GM12878 (cell line): ENCODE results near the gene VPS52. TPM values are rescaled to one million over a fixed set of nuclear protein-coding genes. Genes with fewer than 3 reads are reported as not detected.

Experiments
- ATAC-seq: fragments of 200-7000 bp; cut with Tn5 transposase; 3 replicates; pipeline ENCODE4 v1.9.1; 2020; ENCODE audit warnings: mild to moderate bottlenecking, moderate library complexity
- BruUV-seq: library from RNA; stranded (reverse); fragments of 400-500 nt; replicated peaks from 2 replicates; lab custom pipeline; 2021; lab: Mats Ljungman, UMichigan
- CTCF ChIA-PET: fragments of 300-600 bp; sonication (Branson Sonifier 250); formaldehyde crosslinking; extraction: SDS; loops from one replicate; lab custom pipeline; 2021; ENCODE audit warnings: inconsistent platforms; lab: Yijun Ruan, JAX
- POLR2A ChIA-PET: fragments of 350-600 bp; formaldehyde crosslinking; extraction: SDS; loops from one replicate; lab custom pipeline; 2021; ENCODE audit warnings: inconsistent platforms; lab: Charles Lee
- RAD21 ChIA-PET: fragments of 300-600 bp; sonication (Branson Sonifier 250); formaldehyde crosslinking; loops from one replicate; lab custom pipeline; 2023; ENCODE audit warnings: antibody characterized with exemption; ENCODE audit not compliant: unreplicated experiment; lab: Charles Lee
- SMC1A ChIA-PET: fragments of 300-600 bp; sonication (Branson Sonifier 250); formaldehyde crosslinking; loops from one replicate; lab custom pipeline; 2023; ENCODE audit not compliant: unreplicated experiment, uncharacterized antibody; lab: Charles Lee
- DNase-seq: peaks from one replicate; pipeline ENCODE4 v3.0.0-alpha.2; 2011; ENCODE audit warnings: low read depth, low spot score
- FAIRE-seq: peaks from 3 replicates; lab custom pipeline; 2011; peaks lifted over from hg19 to GRCh38; lab: Jason Lieb, UNC
- H2AFZ ChIP-seq: 2 replicates; pipeline ENCODE4 v1.6.0; 2011; ENCODE audit warnings: low read depth, low read length, control low read depth; ENCODE audit not compliant: control insufficient read depth
- H3K27ac ChIP-seq: 2 replicates; pipeline ENCODE4 v1.5.1; 2011; ENCODE audit warnings: control low read depth; ENCODE audit not compliant: control insufficient read depth, insufficient read depth
- H3K27me3 ChIP-seq, 2 experiments: replicated peaks in 1 of 2; 2 replicates each; pipeline versions ENCODE4 v1.6.0 to v1.6.1; 2011; ENCODE audit warnings: low read length in 1 of 2; ENCODE audit not compliant: control insufficient read depth in 2 of 2, insufficient read depth in 2 of 2
- H3K36me3 ChIP-seq, 2 experiments: 2 replicates each; pipeline ENCODE4 v1.5.1; 2011; ENCODE audit warnings: low read length in 1 of 2; ENCODE audit not compliant: control insufficient read depth in 2 of 2, insufficient read depth in 2 of 2
- H3K4me1 ChIP-seq: 2 replicates; pipeline ENCODE4 v1.6.1; 2011; ENCODE audit warnings: mild to moderate bottlenecking, low read length, moderate library complexity, mixed read lengths; ENCODE audit not compliant: control insufficient read depth, insufficient read depth
- H3K4me2 ChIP-seq: 2 replicates; pipeline ENCODE4 v1.6.0; 2011; ENCODE audit warnings: control low read depth; ENCODE audit not compliant: control insufficient read depth, insufficient read depth
- H3K4me3 ChIP-seq: fragments of 200-600 bp; sonication (generic); 2 replicates; pipeline ENCODE4 v1.5.1; 2016
- H3K79me2 ChIP-seq: 2 replicates; pipeline ENCODE4 v1.6.0; 2011; ENCODE audit warnings: low read length; ENCODE audit not compliant: control insufficient read depth, insufficient read depth
- H3K9ac ChIP-seq: 2 replicates; pipeline ENCODE4 v1.8.0; 2011; ENCODE audit warnings: low read length, control low read depth, mixed read lengths; ENCODE audit not compliant: control insufficient read depth, insufficient read depth
- H3K9me3 ChIP-seq: replicated peaks from 3 replicates; pipeline ENCODE4 v1.5.1; 2011; ENCODE audit warnings: mild to moderate bottlenecking, low read length; ENCODE audit not compliant: control insufficient read depth, insufficient read depth
- H4K20me1 ChIP-seq: 2 replicates; pipeline ENCODE4 v1.6.0; 2011; ENCODE audit not compliant: control insufficient read depth, insufficient read depth
- BACH1 ChIP-seq: fragments of 450-650 bp; IDR thresholded peaks from 2 replicates; pipeline ENCODE4 v1.6.1; 2017; ENCODE audit warnings: mild to moderate bottlenecking, borderline replicate concordance
- BRCA1 ChIP-seq: IDR thresholded peaks from 2 replicates; pipeline ENCODE4 v1.6.1; 2011; ENCODE audit warnings: low read depth, low read length, improper control_type of control experiment
- MEF2B ChIP-seq: fragments of 450-650 bp; IDR thresholded peaks from 2 replicates; pipeline ENCODE4 v1.6.1; 2018; ENCODE audit warnings: mild to moderate bottlenecking, moderate library complexity; ENCODE audit not compliant: partially characterized antibody, poor library complexity, severe bottlenecking
- PAX5 ChIP-seq: IDR thresholded peaks from 2 replicates; pipeline ENCODE4 v1.6.1; 2011; ENCODE audit warnings: low read depth, low read length, borderline replicate concordance
- PML ChIP-seq: IDR thresholded peaks from 2 replicates; pipeline ENCODE4 v1.6.1; 2012; ENCODE audit warnings: low read length, inconsistent platforms
- RAD21 ChIP-seq: IDR thresholded peaks from 2 replicates; pipeline ENCODE4 v1.6.1; 2011; ENCODE audit warnings: mild to moderate bottlenecking, low read depth, low read length, moderate library complexity; ENCODE audit not compliant: insufficient read depth
- RELA ChIP-seq: fragments of 450-650 bp; IDR thresholded peaks from 2 replicates; pipeline ENCODE4 v1.8.0; 2014; ENCODE audit warnings: borderline replicate concordance; ENCODE audit not compliant: partially characterized antibody
- SIN3A ChIP-seq: IDR thresholded peaks from 2 replicates; pipeline ENCODE4 v1.6.1; 2012; ENCODE audit warnings: low read depth, low read length, improper control_type of control experiment
- SMC3 ChIP-seq: IDR thresholded peaks from 2 replicates; pipeline ENCODE4 v1.6.1; 2011; ENCODE audit warnings: low read length, improper control_type of control experiment, borderline replicate concordance
- SUPT20H ChIP-seq: IDR thresholded peaks from 2 replicates; pipeline ENCODE4 v1.6.1; 2011; ENCODE audit warnings: low read depth, mild to moderate bottlenecking, low read length, moderate library complexity, borderline replicate concordance; ENCODE audit not compliant: control insufficient read depth
- WRNIP1 ChIP-seq: IDR thresholded peaks from 2 replicates; pipeline ENCODE4 v1.6.1; 2011; ENCODE audit warnings: low read depth, low read length, improper control_type of control experiment, borderline replicate concordance
- in situ Hi-C: fragments of 300-500 bp; cut with MboI; formaldehyde crosslinking; loops from 9 replicates; pipeline ENCODE4 v1.14.3; 2018; ENCODE audit warnings: mixed read lengths
- intact Hi-C: fragments of 100-400 bp; cut with micrococcal nuclease; formaldehyde crosslinking; loops from one replicate; pipeline ENCODE4 v1.14.2; 2022; ENCODE audit not compliant: unreplicated experiment
- polyA plus RNA-seq, 11 experiments: library from polyadenylated mRNA; depleted of rRNA in 4 of 11; unstranded in 6 of 11; stranded (reverse) in 5 of 11; fragments of >200 nt; fragmentation: Nextera tagmentation in 4 of 11; fragmentation: Illumina TruSeq in 1 of 11; extraction: Ambion mirVana in 4 of 11; extraction: Trizol in 1 of 11; gene quantifications; 1 replicate in 1 of 11; 2 replicates in 10 of 11; pipeline versions ENCODE4 v1.2.1 to v1.2.3, GENCODE V29; 2011 to 2016; ENCODE audit warnings: inconsistent platforms in 2 of 11, missing spikeins in 2 of 11, low read depth in 1 of 11
- total RNA-seq, 4 experiments: library from RNA; depleted of rRNA in 3 of 4; stranded (reverse); fragments of >200 nt in 3 of 4; fragmentation: Illumina TruSeq in 1 of 4; extraction: Trizol in 1 of 4; gene quantifications; 2 replicates each; pipeline versions ENCODE4 v1.2.1 to v1.2.3, GENCODE V29; 2013 to 2021

Gene VPS52
- total and polyA plus RNA-seq, 10 of the 15 experiments (the other 5 are each of a cell fraction or from before 2014, with no cell fraction given) = 11.3 to 52.7 (median 36.7) TPM

- Histone ChIP-seq H3K79me2 (no peaks in the 10 kb centered on the region), H3K9me3 (no peaks in the 10 kb centered on the region), H3K4me1 (no peaks in the 10 kb centered on the region), H3K36me3 (no peaks in the 10 kb centered on the region), H4K20me1 (no peaks in the 10 kb centered on the region), H3K9ac (no peak overlapping the region), H3K27me3 (peaks cover 2 to 3% of the 10 kb centered on the region in 2 experiments; a peak in 2 of 4 replicates), H3K4me3 (no peak overlapping the region), H3K4me2 (no peak overlapping the region), H2AFZ (no peak overlapping the region), H3K27ac (no peak overlapping the region)
- ChIA-PET RAD21 (interaction anchor here (2.6 kb wide), 1 partner anchor 13 kb away, joined by 6 read pairs; no protein-coding TSS in a partner anchor), SMC1A (no interaction called here), CTCF (interaction anchor here (1.1 to 1.8 kb wide), 2 partner anchors 12 to 83 kb away, joined by 3 to 6 read pairs; no protein-coding TSS in a partner anchor), POLR2A (interaction anchor here (0.7 kb wide), 1 partner anchor 131 kb away, joined by 4 read pairs; no protein-coding TSS in a partner anchor)
- DNase-seq (no peak), FAIRE-seq (no peak), ATAC-seq (no peak)
- in situ Hi-C loops = no loop called here
- intact Hi-C loops = no loop called here
- no TSS peak for BruUV-seq
- TF ChIP-seq PML = no peak
- TF ChIP-seq WRNIP1 = no peak
- no peak for TF ChIP-seq RAD21
- no peak for TF ChIP-seq MEF2B
- TF ChIP-seq RELA = no peak
- TF ChIP-seq BACH1 = no peak
- TF ChIP-seq BRCA1 = no peak
- TF ChIP-seq SMC3 = no peak
- no peak for TF ChIP-seq PAX5
- no peak for TF ChIP-seq SIN3A
- no peak for TF ChIP-seq SUPT20H
These were observed 35.3 kb downstream of the VPS52 start for GRCh38 chr6:33236328-33236727.
